Type B pancreatic cell (in vitro differentiated cells): Measurements from ENCODE around the gene OOSP1. TPM values are rescaled to one million over a fixed set of nuclear protein-coding genes. Genes with fewer than 3 reads are reported as not detected.

Experiments
- total RNA-seq: library from RNA; stranded (reverse); gene quantifications from 2 replicates; pipeline ENCODE4 v1.2.1, GENCODE V29; 2021; ENCODE audit warnings: low replicate concordance

Gene OOSP1
- total RNA-seq, 1 donor from 2014 or later: not detected

Other genes with a start within 250 kb of the OOSP1 start
- not detected in 2 replicates for gene OR10V1, start 224.6 kb upstream of the OOSP1 start, total RNA-seq
- gene STX3, start 183.1 kb upstream of the OOSP1 start, total RNA-seq: 44.6 and 75.8 TPM in 2 replicates
- gene MRPL16, start 127.7 kb upstream of the OOSP1 start, total RNA-seq: 46.2 and 67.1 TPM in 2 replicates
- gene CBLIF, start 92.9 kb upstream of the OOSP1 start, total RNA-seq: 11.2 and 54.6 TPM in 2 replicates
- 19.3 and 269 TPM in 2 replicates for gene TCN1, start 71.9 kb upstream of the OOSP1 start, total RNA-seq
- gene OOSP3, start 59.6 kb upstream of the OOSP1 start, total RNA-seq: not detected in 2 replicates
- not detected in 2 replicates for gene OOSP4A, start 25.6 kb downstream of the OOSP1 start, total RNA-seq
- gene OOSP4B, start 78.7 kb downstream of the OOSP1 start, total RNA-seq: not detected in 2 replicates
- gene OOSP2, start 102.0 kb downstream of the OOSP1 start, total RNA-seq: not detected in 2 replicates
- gene MS4A3, start 118.2 kb downstream of the OOSP1 start, total RNA-seq: not detected in 2 replicates
- gene MS4A2, start 150.2 kb downstream of the OOSP1 start, total RNA-seq: not detected in 2 replicates
- 4.2 TPM in 1 of 2 replicates, not detected in the other for gene MS4A6A, start 244.7 kb downstream of the OOSP1 start, total RNA-seq